ENCODE results near the gene GLI2. TPM values are rescaled to one million over a fixed set of nuclear protein-coding genes. Genes with fewer than 3 reads are reported as not detected.

The GLI2 gene
- total and polyA plus RNA-seq, 2 experiments from 2014 or later: 53.6 to 57.0 TPM

DNA sequence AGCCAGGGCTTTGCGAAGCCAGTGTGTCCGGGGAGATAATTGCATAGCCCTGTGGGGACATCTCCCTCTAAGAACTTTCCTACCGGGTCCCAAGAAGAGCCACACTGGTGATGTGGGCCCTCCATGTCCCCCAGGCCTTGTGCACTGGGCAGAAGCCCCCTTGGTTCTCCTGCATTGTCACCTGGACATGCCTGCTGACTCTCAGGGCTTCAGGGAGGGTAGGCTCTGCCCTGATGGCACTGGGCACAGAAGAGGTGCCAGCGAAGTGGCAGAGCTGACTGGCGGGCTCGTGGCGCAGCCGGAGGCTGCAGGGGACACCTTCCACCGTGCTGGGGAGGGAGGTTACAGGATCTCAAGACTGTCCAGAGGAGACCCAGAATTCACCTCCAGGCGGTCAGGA lies 28.3 kb downstream of the GLI2 start:
- Histone ChIP-seq H3K79me2 (replicated peaks; ENCODE audit: insufficient read depth) (peaks cover 100% of the 10 kb centered on the region), H3K9me2 (ENCODE audit: insufficient read depth) (no peaks in the 10 kb centered on the region), H3K27me3 (ENCODE audit: insufficient read depth) (no peaks in the 10 kb centered on the region), H3K36me3 (ENCODE audit: insufficient read depth) (no peaks in the 10 kb centered on the region), H4K20me1 (replicated peaks; ENCODE audit: insufficient read depth) (peaks cover 74% of the 10 kb centered on the region), H3F3A (replicated peaks; ENCODE audit: low read depth) (peaks cover 13% of the 10 kb centered on the region; the same call in 1 of the 2 replicates), H3K4me1 (ENCODE audit: insufficient read depth) (peaks cover 52% of the 10 kb centered on the region), H2AFZ (no peak overlapping the region), H3K4me2 (no peak overlapping the region), H3K27ac (ENCODE audit: low read depth) (no peak overlapping the region), H3K4me3 (no peak overlapping the region)
- no peak overlapping the region for H3K27ac Mint-ChIP-seq
- peaks cover 82% of the 10 kb centered on the region for H3K4me1 Mint-ChIP-seq
- H3K36me3 Mint-ChIP-seq (ENCODE audit: low read depth): no peaks in the 10 kb centered on the region
- H3K27me3 Mint-ChIP-seq (ENCODE audit: insufficient read depth, low read depth, poor library complexity): peaks cover 13% of the 10 kb centered on the region
- ATAC-seq: no peak
- no peak overlapping the region for H3K4me3 Mint-ChIP-seq
- no peaks in the 10 kb centered on the region for H3K9me3 Mint-ChIP-seq
- no peak for TF ChIP-seq ZNF331 (CRISPR knock-in tag; IDR thresholded peaks at IDR 0.05; ENCODE audit: low read depth)
- no peak for TF ChIP-seq CREB1 (CRISPR knock-in tag; IDR thresholded peaks at IDR 0.05; ENCODE audit: low read depth)
- TF ChIP-seq, protein P1, sequence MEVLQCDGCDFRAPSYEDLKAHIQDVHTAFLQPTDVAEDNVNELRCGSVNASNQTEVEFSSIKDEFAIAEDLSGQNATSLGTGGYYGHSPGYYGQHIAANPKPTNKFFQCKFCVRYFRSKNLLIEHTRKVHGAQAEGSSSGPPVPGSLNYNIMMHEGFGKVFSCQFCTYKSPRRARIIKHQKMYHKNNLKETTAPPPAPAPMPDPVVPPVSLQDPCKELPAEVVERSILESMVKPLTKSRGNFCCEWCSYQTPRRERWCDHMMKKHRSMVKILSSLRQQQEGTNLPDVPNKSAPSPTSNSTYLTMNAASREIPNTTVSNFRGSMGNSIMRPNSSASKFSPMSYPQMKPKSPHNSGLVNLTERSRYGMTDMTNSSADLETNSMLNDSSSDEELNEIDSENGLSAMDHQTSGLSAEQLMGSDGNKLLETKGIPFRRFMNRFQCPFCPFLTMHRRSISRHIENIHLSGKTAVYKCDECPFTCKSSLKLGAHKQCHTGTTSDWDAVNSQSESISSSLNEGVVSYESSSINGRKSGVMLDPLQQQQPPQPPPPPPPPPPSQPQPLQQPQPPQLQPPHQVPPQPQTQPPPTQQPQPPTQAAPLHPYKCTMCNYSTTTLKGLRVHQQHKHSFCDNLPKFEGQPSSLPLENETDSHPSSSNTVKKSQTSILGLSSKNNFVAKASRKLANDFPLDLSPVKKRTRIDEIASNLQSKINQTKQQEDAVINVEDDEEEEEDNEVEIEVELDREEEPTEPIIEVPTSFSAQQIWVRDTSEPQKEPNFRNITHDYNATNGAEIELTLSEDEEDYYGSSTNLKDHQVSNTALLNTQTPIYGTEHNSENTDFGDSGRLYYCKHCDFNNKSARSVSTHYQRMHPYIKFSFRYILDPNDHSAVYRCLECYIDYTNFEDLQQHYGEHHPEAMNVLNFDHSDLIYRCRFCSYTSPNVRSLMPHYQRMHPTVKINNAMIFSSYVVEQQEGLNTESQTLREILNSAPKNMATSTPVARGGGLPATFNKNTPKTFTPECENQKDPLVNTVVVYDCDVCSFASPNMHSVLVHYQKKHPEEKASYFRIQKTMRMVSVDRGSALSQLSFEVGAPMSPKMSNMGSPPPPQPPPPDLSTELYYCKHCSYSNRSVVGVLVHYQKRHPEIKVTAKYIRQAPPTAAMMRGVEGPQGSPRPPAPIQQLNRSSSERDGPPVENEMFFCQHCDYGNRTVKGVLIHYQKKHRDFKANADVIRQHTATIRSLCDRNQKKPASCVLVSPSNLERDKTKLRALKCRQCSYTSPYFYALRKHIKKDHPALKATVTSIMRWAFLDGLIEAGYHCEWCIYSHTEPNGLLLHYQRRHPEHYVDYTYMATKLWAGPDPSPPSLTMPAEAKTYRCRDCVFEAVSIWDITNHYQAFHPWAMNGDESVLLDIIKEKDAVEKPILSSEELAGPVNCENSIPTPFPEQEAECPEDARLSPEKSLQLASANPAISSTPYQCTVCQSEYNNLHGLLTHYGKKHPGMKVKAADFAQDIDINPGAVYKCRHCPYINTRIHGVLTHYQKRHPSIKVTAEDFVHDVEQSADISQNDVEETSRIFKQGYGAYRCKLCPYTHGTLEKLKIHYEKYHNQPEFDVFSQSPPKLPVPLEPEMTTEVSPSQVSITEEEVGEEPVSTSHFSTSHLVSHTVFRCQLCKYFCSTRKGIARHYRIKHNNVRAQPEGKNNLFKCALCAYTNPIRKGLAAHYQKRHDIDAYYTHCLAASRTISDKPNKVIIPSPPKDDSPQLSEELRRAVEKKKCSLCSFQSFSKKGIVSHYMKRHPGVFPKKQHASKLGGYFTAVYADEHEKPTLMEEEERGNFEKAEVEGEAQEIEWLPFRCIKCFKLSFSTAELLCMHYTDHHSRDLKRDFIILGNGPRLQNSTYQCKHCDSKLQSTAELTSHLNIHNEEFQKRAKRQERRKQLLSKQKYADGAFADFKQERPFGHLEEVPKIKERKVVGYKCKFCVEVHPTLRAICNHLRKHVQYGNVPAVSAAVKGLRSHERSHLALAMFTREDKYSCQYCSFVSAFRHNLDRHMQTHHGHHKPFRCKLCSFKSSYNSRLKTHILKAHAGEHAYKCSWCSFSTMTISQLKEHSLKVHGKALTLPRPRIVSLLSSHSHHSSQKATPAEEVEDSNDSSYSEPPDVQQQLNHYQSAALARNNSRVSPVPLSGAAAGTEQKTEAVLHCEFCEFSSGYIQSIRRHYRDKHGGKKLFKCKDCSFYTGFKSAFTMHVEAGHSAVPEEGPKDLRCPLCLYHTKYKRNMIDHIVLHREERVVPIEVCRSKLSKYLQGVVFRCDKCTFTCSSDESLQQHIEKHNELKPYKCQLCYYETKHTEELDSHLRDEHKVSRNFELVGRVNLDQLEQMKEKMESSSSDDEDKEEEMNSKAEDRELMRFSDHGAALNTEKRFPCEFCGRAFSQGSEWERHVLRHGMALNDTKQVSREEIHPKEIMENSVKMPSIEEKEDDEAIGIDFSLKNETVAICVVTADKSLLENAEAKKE (CRISPR knock-in tag; IDR thresholded peaks at IDR 0.05): no peak
- TF ChIP-seq, protein P2, sequence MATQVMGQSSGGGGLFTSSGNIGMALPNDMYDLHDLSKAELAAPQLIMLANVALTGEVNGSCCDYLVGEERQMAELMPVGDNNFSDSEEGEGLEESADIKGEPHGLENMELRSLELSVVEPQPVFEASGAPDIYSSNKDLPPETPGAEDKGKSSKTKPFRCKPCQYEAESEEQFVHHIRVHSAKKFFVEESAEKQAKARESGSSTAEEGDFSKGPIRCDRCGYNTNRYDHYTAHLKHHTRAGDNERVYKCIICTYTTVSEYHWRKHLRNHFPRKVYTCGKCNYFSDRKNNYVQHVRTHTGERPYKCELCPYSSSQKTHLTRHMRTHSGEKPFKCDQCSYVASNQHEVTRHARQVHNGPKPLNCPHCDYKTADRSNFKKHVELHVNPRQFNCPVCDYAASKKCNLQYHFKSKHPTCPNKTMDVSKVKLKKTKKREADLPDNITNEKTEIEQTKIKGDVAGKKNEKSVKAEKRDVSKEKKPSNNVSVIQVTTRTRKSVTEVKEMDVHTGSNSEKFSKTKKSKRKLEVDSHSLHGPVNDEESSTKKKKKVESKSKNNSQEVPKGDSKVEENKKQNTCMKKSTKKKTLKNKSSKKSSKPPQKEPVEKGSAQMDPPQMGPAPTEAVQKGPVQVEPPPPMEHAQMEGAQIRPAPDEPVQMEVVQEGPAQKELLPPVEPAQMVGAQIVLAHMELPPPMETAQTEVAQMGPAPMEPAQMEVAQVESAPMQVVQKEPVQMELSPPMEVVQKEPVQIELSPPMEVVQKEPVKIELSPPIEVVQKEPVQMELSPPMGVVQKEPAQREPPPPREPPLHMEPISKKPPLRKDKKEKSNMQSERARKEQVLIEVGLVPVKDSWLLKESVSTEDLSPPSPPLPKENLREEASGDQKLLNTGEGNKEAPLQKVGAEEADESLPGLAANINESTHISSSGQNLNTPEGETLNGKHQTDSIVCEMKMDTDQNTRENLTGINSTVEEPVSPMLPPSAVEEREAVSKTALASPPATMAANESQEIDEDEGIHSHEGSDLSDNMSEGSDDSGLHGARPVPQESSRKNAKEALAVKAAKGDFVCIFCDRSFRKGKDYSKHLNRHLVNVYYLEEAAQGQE (IDR thresholded peaks at IDR 0.05; ENCODE audit: unreplicated experiment): no peak
- no peak for TF ChIP-seq EZH2phosphoT487 (IDR thresholded peaks at IDR 0.05; ENCODE audit: unreplicated experiment)
- no peak for TF ChIP-seq ZNF114 (CRISPR knock-in tag; IDR thresholded peaks at IDR 0.05)
- TF ChIP-seq NANOG (IDR thresholded peaks at IDR 0.05; ENCODE audit: borderline replicate concordance): no peak
- TF ChIP-seq, protein P3, sequence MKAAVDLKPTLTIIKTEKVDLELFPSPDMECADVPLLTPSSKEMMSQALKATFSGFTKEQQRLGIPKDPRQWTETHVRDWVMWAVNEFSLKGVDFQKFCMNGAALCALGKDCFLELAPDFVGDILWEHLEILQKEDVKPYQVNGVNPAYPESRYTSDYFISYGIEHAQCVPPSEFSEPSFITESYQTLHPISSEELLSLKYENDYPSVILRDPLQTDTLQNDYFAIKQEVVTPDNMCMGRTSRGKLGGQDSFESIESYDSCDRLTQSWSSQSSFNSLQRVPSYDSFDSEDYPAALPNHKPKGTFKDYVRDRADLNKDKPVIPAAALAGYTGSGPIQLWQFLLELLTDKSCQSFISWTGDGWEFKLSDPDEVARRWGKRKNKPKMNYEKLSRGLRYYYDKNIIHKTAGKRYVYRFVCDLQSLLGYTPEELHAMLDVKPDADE (IDR thresholded peaks at IDR 0.05): no peak
- TF ChIP-seq JUNB (IDR thresholded peaks at IDR 0.05; ENCODE audit: unreplicated experiment): no peak
- no peak for TF ChIP-seq POLR2AphosphoS5 (IDR thresholded peaks at IDR 0.05; ENCODE audit: low read depth)
- TF ChIP-seq, protein P4, sequence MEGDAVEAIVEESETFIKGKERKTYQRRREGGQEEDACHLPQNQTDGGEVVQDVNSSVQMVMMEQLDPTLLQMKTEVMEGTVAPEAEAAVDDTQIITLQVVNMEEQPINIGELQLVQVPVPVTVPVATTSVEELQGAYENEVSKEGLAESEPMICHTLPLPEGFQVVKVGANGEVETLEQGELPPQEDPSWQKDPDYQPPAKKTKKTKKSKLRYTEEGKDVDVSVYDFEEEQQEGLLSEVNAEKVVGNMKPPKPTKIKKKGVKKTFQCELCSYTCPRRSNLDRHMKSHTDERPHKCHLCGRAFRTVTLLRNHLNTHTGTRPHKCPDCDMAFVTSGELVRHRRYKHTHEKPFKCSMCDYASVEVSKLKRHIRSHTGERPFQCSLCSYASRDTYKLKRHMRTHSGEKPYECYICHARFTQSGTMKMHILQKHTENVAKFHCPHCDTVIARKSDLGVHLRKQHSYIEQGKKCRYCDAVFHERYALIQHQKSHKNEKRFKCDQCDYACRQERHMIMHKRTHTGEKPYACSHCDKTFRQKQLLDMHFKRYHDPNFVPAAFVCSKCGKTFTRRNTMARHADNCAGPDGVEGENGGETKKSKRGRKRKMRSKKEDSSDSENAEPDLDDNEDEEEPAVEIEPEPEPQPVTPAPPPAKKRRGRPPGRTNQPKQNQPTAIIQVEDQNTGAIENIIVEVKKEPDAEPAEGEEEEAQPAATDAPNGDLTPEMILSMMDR (conservative IDR thresholded peaks at IDR 0.05; ENCODE audit: low read depth in 2 of 2): no peak
- TF ChIP-seq EZH2 (IDR thresholded peaks at IDR 0.05; ENCODE audit: low read depth, unreplicated experiment): no peak
- TF ChIP-seq STAT1 (IDR thresholded peaks at IDR 0.05; ENCODE audit: unreplicated experiment): no peak
- no peak for DNase-seq (ENCODE audit: low spot score)
